Endothelial cell of hepatic sinusoid (primary cell): Measurements from ENCODE around the gene TARBP1.
"Not testable (repeated sequence)": the region's sequence is repeated elsewhere in the genome, so short reads cannot be mapped to it uniquely, and the experiment has no call there.

ENCODE experiments used
- in situ Hi-C: cut with HindIII; loops from 2 replicates; pipeline ENCODE4 v1.10.0; 2017; ENCODE audit warnings: low sequenced_read_pairs

Gene TARBP1, protein sequence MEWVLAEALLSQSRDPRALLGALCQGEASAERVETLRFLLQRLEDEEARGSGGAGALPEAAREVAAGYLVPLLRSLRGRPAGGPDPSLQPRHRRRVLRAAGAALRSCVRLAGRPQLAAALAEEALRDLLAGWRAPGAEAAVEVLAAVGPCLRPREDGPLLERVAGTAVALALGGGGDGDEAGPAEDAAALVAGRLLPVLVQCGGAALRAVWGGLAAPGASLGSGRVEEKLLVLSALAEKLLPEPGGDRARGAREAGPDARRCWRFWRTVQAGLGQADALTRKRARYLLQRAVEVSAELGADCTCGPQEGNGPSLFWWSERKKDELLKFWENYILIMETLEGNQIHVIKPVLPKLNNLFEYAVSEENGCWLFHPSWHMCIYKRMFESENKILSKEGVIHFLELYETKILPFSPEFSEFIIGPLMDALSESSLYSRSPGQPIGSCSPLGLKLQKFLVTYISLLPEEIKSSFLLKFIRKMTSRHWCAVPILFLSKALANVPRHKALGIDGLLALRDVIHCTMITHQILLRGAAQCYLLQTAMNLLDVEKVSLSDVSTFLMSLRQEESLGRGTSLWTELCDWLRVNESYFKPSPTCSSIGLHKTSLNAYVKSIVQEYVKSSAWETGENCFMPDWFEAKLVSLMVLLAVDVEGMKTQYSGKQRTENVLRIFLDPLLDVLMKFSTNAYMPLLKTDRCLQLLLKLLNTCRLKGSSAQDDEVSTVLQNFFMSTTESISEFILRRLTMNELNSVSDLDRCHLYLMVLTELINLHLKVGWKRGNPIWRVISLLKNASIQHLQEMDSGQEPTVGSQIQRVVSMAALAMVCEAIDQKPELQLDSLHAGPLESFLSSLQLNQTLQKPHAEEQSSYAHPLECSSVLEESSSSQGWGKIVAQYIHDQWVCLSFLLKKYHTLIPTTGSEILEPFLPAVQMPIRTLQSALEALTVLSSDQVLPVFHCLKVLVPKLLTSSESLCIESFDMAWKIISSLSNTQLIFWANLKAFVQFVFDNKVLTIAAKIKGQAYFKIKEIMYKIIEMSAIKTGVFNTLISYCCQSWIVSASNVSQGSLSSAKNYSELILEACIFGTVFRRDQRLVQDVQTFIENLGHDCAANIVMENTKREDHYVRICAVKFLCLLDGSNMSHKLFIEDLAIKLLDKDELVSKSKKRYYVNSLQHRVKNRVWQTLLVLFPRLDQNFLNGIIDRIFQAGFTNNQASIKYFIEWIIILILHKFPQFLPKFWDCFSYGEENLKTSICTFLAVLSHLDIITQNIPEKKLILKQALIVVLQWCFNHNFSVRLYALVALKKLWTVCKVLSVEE (N-terminal part only)

GRCh38 chr1:234478481-234479309 lies at the start of gene TARBP1:
TARBP1 (minus strand) TSS chr1:234479179; CDS start chr1:234479103, 76 bp downstream.
- in situ Hi-C loops = no loop called here

GRCh38 chr1:234528074-234528865 lies 49.3 kb upstream of the TARBP1 start:
- in situ Hi-C loops = no loop called here

GRCh38 chr1:234527346-234527745 lies 48.4 kb upstream of the TARBP1 start:
- in situ Hi-C loops = no loop called here

GRCh38 chr1:234526922-234527321 lies 47.9 kb upstream of the TARBP1 start:
- in situ Hi-C loops = no loop called here

- in situ Hi-C loops = no loop called here
Observed at GRCh38 chr1:234525099-234525799, 46.3 kb upstream of the TARBP1 start.

DNA sequence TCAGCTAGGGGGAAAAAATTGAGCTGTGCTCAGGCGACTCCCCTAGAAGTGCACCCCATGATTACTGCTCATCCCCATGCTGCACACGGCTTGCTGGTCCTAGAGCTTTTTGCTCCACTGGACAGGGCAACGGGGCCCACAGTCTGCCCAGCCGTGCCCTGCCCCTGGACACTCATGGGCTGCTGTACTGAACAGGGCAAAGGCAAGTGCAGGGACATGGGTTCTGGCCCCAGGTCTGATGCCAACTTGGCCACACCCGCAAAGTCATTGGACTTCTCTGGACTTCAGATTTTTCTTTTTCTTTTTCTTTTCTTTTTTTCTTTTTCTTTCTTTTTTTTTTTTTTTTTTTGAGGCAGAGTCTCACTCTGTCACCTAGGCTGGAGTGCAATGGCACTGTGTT lies 42.9 kb upstream of the TARBP1 start:
- in situ Hi-C loops = no loop called here

GRCh38 chr1:234520908-234521817 lies 42.2 kb upstream of the TARBP1 start:
- in situ Hi-C loops = no loop called here

DNA sequence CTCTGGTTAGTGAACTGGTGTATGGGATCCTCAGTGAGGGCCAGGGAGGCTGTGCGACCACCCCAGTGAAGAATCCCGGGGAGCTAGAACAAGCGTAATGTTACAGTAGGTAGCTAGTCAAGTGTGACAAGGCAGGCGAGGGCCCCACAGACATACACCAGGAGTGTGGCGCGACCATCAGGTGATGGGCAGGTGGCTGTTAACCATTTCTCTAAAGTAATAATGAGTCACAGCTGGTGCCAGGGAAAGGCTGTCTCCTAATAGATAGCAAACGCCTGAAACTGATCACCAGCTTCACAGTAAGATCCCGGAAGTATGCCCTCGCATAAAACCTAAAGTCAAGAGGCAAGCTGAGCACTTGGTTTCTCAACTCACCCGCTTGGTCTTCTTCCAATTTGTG lies 40.5 kb upstream of the TARBP1 start:
- in situ Hi-C loops = no loop called here

DNA sequence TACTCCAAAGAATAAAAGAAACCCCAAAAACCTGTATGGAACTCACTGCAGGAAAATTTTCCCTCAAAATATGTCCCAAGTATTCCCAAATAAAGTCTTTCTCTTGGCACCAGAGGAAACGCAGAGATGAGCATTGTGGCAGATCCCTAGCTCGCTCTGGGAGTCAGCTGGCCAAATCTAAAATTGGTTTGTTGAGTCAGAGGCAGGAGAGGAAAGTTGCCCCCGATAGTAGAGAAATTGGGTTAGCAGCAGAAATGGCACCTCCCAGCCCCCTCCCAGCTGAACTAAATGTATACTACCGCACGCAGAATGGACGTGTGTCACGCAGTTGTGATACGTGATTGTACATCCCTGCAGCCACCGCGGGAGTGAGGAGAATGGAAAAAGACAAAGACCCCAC lies 39.9 kb upstream of the TARBP1 start:
- in situ Hi-C loops = no loop called here

DNA sequence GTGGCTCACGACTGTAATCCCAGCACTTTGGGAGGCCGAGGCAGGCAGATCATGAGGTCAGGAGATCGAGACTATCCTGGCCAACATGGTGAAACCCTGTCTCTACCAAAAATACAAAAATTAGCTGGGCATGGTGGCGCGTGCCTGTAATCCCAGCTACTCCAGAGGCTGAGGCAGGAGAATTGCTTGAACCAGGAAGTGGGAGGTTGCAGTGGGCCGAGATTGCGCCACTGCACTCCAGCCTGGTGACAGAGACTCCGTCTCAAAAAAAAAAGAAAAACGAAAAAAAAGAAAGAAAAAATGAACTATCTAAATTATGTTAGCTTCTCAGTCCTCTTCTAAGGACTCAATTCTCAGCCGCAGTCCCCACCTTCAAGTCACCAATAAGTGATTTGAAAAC lies 39.1 kb upstream of the TARBP1 start:
- in situ Hi-C loops = not testable (repeated sequence)

DNA sequence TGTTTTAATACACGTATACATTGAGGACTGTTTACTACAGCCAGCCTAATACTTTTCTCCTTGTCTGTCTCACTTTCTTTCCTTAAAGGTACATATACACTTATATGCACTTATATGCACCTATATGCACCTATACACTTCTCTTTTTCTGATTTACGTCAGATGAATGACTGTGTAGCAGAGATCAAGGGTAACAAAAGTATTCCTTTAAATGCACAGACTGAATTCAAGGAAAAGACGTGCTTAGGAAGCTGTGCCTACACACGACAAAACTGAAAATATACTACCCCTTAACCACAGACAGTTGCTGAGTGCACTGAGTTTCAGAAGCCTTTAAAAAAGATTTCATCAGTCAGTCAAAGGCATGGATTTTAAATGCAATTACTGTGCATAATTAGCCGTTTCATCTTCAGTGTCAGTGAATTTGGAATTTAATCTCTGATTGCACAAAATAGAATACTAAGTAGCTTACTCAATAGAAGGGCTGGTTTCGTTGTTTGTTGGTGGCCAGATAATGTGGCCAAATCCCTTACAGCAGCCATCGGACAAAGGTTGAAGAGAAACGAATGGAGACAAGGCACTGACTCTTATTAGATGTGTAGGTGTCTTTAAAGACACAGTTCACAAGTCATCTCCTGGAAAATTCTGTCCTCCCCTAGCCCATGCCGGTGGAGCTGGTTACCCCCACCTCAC lies 38.3 kb upstream of the TARBP1 start:
- in situ Hi-C loops = no loop called here

GRCh38 chr1:234515821-234516241 lies 36.9 kb upstream of the TARBP1 start:
- in situ Hi-C loops = no loop called here

DNA sequence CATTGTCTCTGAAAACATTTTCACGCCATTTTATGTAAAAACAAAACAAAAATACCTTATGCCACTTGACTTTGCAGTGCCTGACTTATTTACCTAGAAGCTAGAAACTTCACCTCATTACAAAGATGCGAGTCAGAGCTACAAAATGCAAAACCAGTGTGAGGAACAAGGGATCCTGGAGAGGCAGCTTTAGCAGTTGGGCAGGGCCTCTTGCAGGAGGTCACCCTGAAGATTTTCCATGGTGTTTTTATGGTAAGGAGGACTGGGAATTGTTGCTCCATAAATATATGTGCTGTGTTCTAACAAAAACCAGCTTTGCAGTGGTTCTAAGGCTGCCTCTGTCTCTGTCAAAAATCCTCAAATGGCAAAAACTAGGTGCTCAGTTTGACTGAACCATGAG lies 36.4 kb upstream of the TARBP1 start:
- in situ Hi-C loops = no loop called here

DNA sequence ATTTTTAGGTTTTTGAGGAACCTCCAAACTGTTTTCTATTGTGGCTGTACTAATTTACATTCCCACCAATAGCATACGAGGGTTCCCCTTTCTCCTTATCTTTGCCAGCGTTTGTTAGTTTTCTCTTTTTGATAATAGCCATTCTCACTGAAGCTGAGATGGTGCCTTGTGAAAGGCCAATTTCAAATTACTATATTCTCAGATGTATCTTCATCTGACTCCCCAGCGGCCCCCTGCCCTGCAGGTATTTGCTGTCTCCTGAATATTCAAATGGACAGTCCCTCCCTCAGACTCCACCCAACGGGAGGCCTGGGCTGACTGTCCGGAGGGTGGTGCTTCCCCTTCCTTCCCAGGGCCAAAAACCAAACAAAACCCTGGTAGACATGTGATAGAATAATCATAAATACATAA lies 33.5 kb upstream of the TARBP1 start:
- in situ Hi-C loops = no loop called here

DNA sequence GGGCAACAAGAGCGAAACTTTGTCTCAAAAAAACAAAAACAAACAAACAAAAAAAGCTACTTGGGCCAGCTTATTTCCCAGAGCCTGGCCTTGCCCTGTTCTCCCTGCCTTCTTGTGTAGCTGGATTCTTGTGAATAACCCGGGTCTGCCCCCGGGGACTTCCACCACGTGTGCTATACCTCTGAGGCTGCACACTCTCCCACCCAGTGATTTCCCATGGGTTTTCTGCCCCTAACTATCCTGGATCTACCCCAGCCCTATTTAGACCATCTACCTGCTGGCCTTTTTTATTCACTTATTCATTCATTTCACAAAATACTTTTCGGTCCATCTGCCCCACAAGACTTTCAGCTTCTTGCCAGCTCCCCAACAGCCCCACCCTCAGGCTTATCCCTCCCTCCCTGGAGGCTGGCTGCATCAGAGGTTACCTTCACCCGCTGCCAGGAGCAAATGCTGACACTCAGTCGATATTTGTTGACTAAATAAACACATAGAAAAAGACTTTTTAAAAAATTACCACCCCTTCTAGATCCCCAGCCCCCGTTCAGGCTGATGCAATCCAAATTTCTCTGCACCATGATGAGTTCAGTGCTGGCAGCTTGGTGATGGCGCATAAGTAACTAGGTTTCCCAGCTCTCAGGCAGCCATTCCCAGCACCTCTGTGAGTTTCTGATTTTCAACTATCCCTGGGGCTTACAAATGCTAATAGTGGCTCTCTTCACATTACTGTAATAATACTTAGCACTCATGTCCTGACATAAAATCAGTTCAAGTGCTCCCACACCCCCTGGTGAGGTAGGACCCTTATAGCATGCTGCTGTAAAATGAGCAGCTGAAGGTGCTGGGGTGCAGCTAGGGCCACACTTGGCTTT lies 30.7 kb upstream of the TARBP1 start:
- in situ Hi-C loops = loop anchor here (5.0 to 10.0 kb wide), 3 partner anchors 43 to 563 kb away; no protein-coding TSS in a partner anchor
